Neural progenitor cell (in vitro differentiated cells): ENCODE results near the gene TUSC2. TPM values are rescaled to one million over a fixed set of nuclear protein-coding genes. Genes with fewer than 3 reads are reported as not detected.

ENCODE experiments used
- DNase-seq: peaks from one replicate; pipeline ENCODE4 v3.0.0-alpha.2; 2016; ENCODE audit warnings: low spot score
- H2AFZ ChIP-seq: fragments of 200-600 bp; sonication (generic); replicated peaks from 2 replicates; pipeline ENCODE4 v1.6.1; 2016; ENCODE audit warnings: antibody characterized with exemption
- H3F3A ChIP-seq: fragments of 200-600 bp; sonication (generic); 2 replicates; pipeline ENCODE4 v1.6.1; 2016; ENCODE audit warnings: antibody characterized with exemption, low read depth
- H3K27ac ChIP-seq: fragments of 200-600 bp; sonication (generic); 2 replicates; pipeline ENCODE4 v1.5.1; 2016; ENCODE audit warnings: mild to moderate bottlenecking
- H3K27me3 ChIP-seq: fragments of 200-600 bp; sonication (generic); 2 replicates; pipeline ENCODE4 v1.6.1; 2016; ENCODE audit warnings: mild to moderate bottlenecking, moderate library complexity
- H3K36me3 ChIP-seq: fragments of 200-600 bp; sonication (generic); 2 replicates; pipeline ENCODE4 v1.5.1; 2016
- H3K4me1 ChIP-seq: fragments of 200-600 bp; sonication (generic); 2 replicates; pipeline ENCODE4 v1.6.1; 2016; ENCODE audit warnings: mixed run types
- H3K4me2 ChIP-seq: fragments of 200-600 bp; sonication (generic); 2 replicates; pipeline ENCODE4 v1.6.1; 2016
- H3K4me3 ChIP-seq: fragments of 200-600 bp; sonication (generic); 2 replicates; pipeline ENCODE4 v1.5.1; 2016
- H3K79me2 ChIP-seq: fragments of 200-600 bp; sonication (generic); 2 replicates; pipeline ENCODE4 v1.6.1; 2016; ENCODE audit warnings: low read depth
- H3K9ac ChIP-seq: fragments of 200-600 bp; sonication (generic); 2 replicates; pipeline ENCODE4 v1.6.1; 2016
- H3K9me3 ChIP-seq: fragments of 200-600 bp; sonication (generic); 2 replicates; pipeline ENCODE4 v1.5.1; 2016; ENCODE audit warnings: low read depth
- H4K20me1 ChIP-seq: fragments of 200-600 bp; sonication (generic); 2 replicates; pipeline ENCODE4 v1.6.1; 2016; ENCODE audit warnings: low read depth
- H3K27ac Mint-ChIP-seq: 3 replicates; pipeline ENCODE4 v1.8.0; 2021; ENCODE audit warnings: mixed read lengths
- H3K27me3 Mint-ChIP-seq: 2 replicates; pipeline ENCODE4 v1.8.0; 2022; ENCODE audit warnings: low read depth, mild to moderate bottlenecking, inconsistent platforms, moderate library complexity, mixed read lengths; ENCODE audit not compliant: insufficient read depth
- H3K36me3 Mint-ChIP-seq: 3 replicates; pipeline ENCODE4 v1.8.0; 2021; ENCODE audit warnings: mixed read lengths
- H3K4me1 Mint-ChIP-seq: 3 replicates; pipeline ENCODE4 v1.8.0; 2021; ENCODE audit warnings: mixed read lengths
- H3K4me3 Mint-ChIP-seq: 3 replicates; pipeline ENCODE4 v1.8.0; 2021; ENCODE audit warnings: mild to moderate bottlenecking, moderate library complexity, mixed read lengths
- H3K9me3 Mint-ChIP-seq: 3 replicates; pipeline ENCODE4 v1.8.0; 2020; ENCODE audit warnings: mixed read lengths
- EZH2 ChIP-seq: fragments of 200-600 bp; sonication (generic); IDR thresholded peaks from 2 replicates; pipeline ENCODE4 v1.6.1; 2017; ENCODE audit warnings: antibody characterized with exemption, mild to moderate bottlenecking, moderate library complexity
- EZH2phosphoT487 ChIP-seq: fragments of 200-600 bp; sonication (generic); IDR thresholded peaks from 2 replicates; pipeline ENCODE4 v1.6.1; 2017; ENCODE audit warnings: antibody characterized with exemption
- total RNA-seq: library from RNA; depleted of rRNA; stranded (reverse); fragments of >200 nt; gene quantifications from 2 replicates; pipeline ENCODE4 v1.2.3, GENCODE V29; 2015; ENCODE audit warnings: low replicate concordance
- TF ChIP-seq, protein P1 (sequence below): fragments of 200-600 bp; sonication (generic); IDR thresholded peaks from 2 replicates; pipeline ENCODE4 v1.5.1; 2017; ENCODE audit warnings: antibody characterized with exemption, mild to moderate bottlenecking

TUSC2 gene
- total RNA-seq, 1 donor from 2014 or later = 14.9 TPM

DNA sequence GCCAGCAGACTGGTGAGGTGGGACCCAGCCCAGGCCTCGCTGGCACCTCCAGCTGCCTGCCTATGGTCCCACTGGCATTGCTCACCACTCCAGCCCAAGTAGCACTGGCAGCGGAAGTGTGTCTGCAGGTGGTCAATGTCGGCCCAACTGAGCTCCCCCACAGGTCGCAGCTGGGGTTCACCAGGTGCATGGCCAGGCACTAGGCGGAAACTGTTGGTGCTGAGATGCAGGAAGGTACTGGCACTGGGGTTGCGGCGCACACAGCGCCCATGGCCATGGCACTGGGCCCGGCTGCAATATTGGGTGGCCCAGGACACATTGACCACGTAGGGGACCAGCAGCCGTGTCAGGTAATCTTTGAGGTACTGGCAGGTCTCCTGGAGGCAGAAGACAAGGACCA lies 9.9 kb downstream of the TUSC2 start:
- Histone ChIP-seq H4K20me1 (peaks cover 36% of the 10 kb centered on the region), H3K4me1 (peaks cover 28% of the 10 kb centered on the region), H3K4me2 (no peak overlapping the region), H3F3A (peaks cover 20% of the 10 kb centered on the region), H3K9ac (no peak overlapping the region), H3K4me3 (no peak overlapping the region), H3K9me3 (no peaks in the 10 kb centered on the region), H3K27me3 (no peaks in the 10 kb centered on the region), H3K36me3 (no peaks in the 10 kb centered on the region), H3K79me2 (peaks cover 37% of the 10 kb centered on the region), H2AFZ (no peak overlapping the region), H3K27ac (no peak overlapping the region)
- Mint-ChIP-seq H3K4me3 (no peak overlapping the region), H3K27ac (peak overlapping the region; percentile 83), H3K9me3 (peaks cover under 1% of the 10 kb centered on the region), H3K27me3 (peaks cover 1% of the 10 kb centered on the region), H3K36me3 (peaks cover 41% of the 10 kb centered on the region), H3K4me1 (peaks cover 36% of the 10 kb centered on the region)
- no peak for TF ChIP-seq EZH2
- TF ChIP-seq, protein P1, sequence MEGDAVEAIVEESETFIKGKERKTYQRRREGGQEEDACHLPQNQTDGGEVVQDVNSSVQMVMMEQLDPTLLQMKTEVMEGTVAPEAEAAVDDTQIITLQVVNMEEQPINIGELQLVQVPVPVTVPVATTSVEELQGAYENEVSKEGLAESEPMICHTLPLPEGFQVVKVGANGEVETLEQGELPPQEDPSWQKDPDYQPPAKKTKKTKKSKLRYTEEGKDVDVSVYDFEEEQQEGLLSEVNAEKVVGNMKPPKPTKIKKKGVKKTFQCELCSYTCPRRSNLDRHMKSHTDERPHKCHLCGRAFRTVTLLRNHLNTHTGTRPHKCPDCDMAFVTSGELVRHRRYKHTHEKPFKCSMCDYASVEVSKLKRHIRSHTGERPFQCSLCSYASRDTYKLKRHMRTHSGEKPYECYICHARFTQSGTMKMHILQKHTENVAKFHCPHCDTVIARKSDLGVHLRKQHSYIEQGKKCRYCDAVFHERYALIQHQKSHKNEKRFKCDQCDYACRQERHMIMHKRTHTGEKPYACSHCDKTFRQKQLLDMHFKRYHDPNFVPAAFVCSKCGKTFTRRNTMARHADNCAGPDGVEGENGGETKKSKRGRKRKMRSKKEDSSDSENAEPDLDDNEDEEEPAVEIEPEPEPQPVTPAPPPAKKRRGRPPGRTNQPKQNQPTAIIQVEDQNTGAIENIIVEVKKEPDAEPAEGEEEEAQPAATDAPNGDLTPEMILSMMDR = no peak
- TF ChIP-seq EZH2phosphoT487 = no peak
- no peak for DNase-seq

DNA sequence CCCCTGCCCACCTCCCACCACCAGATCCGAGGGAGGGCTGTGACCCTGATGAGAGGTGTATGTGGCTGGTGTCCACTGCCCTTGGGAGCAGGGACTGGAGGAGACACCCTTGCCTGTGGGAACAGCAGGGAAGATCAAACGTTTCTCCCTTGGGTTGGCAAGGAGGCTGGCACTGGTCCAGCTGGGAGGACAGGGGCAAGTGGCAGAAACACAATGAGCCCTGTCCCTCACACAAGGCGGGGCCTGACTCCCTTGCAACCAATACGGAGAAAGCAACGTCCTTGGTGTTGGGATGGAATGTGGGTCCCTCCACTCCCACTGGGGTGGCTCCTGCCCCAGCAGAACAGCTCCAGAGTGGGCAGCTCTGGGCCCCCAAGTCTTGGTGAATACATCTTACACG lies 10.7 kb downstream of the TUSC2 start:
- TF ChIP-seq EZH2 (no peak), EZH2phosphoT487 (no peak)
- TF ChIP-seq, protein P1 = no peak
- Histone ChIP-seq H4K20me1 (peaks cover 36% of the 10 kb centered on the region), H3K27me3 (no peaks in the 10 kb centered on the region), H3K4me2 (no peak overlapping the region), H3K27ac (no peak overlapping the region), H3K9me3 (no peaks in the 10 kb centered on the region), H3F3A (peaks cover 16% of the 10 kb centered on the region), H3K4me1 (peaks cover 22% of the 10 kb centered on the region), H3K4me3 (no peak overlapping the region), H3K9ac (no peak overlapping the region), H2AFZ (no peak overlapping the region), H3K36me3 (no peaks in the 10 kb centered on the region), H3K79me2 (peaks cover 37% of the 10 kb centered on the region)
- H3K36me3 Mint-ChIP-seq = peaks cover 41% of the 10 kb centered on the region
- DNase-seq = no peak
- no peak overlapping the region for H3K27ac Mint-ChIP-seq
- H3K27me3 Mint-ChIP-seq = peaks cover 2% of the 10 kb centered on the region
- peaks cover 2% of the 10 kb centered on the region for H3K9me3 Mint-ChIP-seq
- H3K4me3 Mint-ChIP-seq = no peak overlapping the region
- H3K4me1 Mint-ChIP-seq = peaks cover 27% of the 10 kb centered on the region

DNA sequence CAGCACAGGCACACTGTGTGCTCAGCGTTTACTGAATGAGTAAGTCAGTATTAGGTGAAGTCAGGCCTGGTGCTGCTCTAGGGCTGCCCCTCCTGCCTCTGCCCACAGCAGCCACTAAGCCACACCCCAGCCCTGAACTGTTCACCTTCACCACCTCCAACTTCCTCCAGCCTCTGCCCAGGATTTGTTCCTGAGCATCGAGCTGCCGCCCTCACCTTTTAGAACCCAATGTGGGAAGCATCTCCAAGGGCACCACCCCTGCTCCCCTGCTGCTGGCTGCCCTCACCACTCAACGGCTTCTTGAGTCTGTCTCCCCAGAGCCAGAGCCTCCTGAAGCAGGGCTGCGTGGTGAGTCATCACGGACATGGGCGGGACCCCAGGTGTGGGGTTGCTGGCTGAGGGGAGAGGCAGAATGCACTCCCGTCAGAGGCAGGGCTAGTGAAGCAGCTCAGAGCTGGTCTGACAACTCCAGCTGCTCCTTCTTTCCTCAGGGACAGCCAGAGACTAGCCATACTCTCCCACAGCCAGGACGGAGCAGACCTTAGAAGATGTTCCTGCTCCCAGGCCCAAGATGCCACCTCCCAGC lies 11.3 kb downstream of the TUSC2 start:
- Histone ChIP-seq H2AFZ (no peak overlapping the region), H3K27ac (no peak overlapping the region), H3K4me3 (no peak overlapping the region), H3K9me3 (no peaks in the 10 kb centered on the region), H3K79me2 (peaks cover 37% of the 10 kb centered on the region), H3K27me3 (no peaks in the 10 kb centered on the region), H3K4me1 (peaks cover 18% of the 10 kb centered on the region), H3F3A (peaks cover 10% of the 10 kb centered on the region), H3K4me2 (no peak overlapping the region), H3K36me3 (no peaks in the 10 kb centered on the region), H4K20me1 (peaks cover 36% of the 10 kb centered on the region), H3K9ac (no peak overlapping the region)
- H3K27ac Mint-ChIP-seq = no peak overlapping the region
- H3K9me3 Mint-ChIP-seq = peaks cover 2% of the 10 kb centered on the region
- H3K4me1 Mint-ChIP-seq = peaks cover 26% of the 10 kb centered on the region
- peaks cover 41% of the 10 kb centered on the region for H3K36me3 Mint-ChIP-seq
- H3K4me3 Mint-ChIP-seq = peak overlapping the region; percentile 0
- DNase-seq = no peak
- peaks cover 2% of the 10 kb centered on the region for H3K27me3 Mint-ChIP-seq
- TF ChIP-seq EZH2phosphoT487 (no peak), EZH2 (no peak)
- TF ChIP-seq, protein P1 = no peak
